ENCODE measurements around the gene BABAM2. TPM values are rescaled to one million over a fixed set of nuclear protein-coding genes. Genes with fewer than 3 reads are reported as not detected.

The BABAM2 gene
- total RNA-seq, 1 experiment from 2014 or later: 27.1 TPM

- no peak for DNase-seq
- Histone ChIP-seq H4K8ac (replicated peaks; ENCODE audit: insufficient read length, low read depth, low read length) (no peak overlapping the region), H3K4me1 (ENCODE audit: insufficient read depth, low read length) (no peaks in the 10 kb centered on the region), H2BK15ac (ENCODE audit: low read depth, low read length) (no peak overlapping the region), H3K9me3 (ENCODE audit: control insufficient read depth, low read depth, low read length) (no peaks in the 10 kb centered on the region), H3K27ac (ENCODE audit: insufficient read length, low read depth, low read length) (no peak overlapping the region), H3K9ac (ENCODE audit: extremely low read depth, insufficient read length, low read length) (no peak overlapping the region), H3K4ac (ENCODE audit: low read depth, low read length) (no peak overlapping the region), H3K4me2 (ENCODE audit: insufficient read depth, insufficient read length, low read length) (no peak overlapping the region), H4K5ac (ENCODE audit: insufficient read length, low read depth, low read length) (no peak overlapping the region), H3K23me2 (ENCODE audit: insufficient read length, low read depth, low read length, poor library complexity, severe bottlenecking) (no peaks in the 10 kb centered on the region), H4K20me1 (ENCODE audit: control insufficient read depth, insufficient read depth, insufficient read length) (no peaks in the 10 kb centered on the region), H3K23ac (ENCODE audit: insufficient read length, low read depth, low read length) (no peak overlapping the region), H2BK20ac (ENCODE audit: low read depth, low read length, poor library complexity, severe bottlenecking) (no peak overlapping the region), H3K27me3 (ENCODE audit: insufficient read depth, low read length) (no peaks in the 10 kb centered on the region), H2BK5ac (ENCODE audit: insufficient read length, low read length) (no peak overlapping the region), H2BK120ac (ENCODE audit: low read depth, low read length, poor library complexity, severe bottlenecking) (no peak overlapping the region), H3K56ac (ENCODE audit: insufficient read length, low read depth, low read length) (no peak overlapping the region), H3K18ac (ENCODE audit: insufficient read length, low read depth, low read length) (no peak overlapping the region), H2AFZ (ENCODE audit: low read length) (no peak overlapping the region), H3K79me2 (ENCODE audit: insufficient read depth, low read length) (no peaks in the 10 kb centered on the region), H2BK12ac (ENCODE audit: insufficient read length, low read depth, low read length) (no peak overlapping the region), H3K79me1 (ENCODE audit: insufficient read depth, low read depth, low read length, poor library complexity, severe bottlenecking) (no peaks in the 10 kb centered on the region), H4K91ac (ENCODE audit: insufficient read length, low read depth, low read length) (no peak overlapping the region), H2AK5ac (ENCODE audit: insufficient read length, low read length) (no peak overlapping the region), H3T11ph (ENCODE audit: low read length) (no peak overlapping the region), H3K14ac (ENCODE audit: insufficient read depth, low read length) (no peak overlapping the region)
- no peaks in the 10 kb centered on the region for H3K36me3 Mint-ChIP-seq (ENCODE audit: insufficient read depth in 1 of 3, low read depth in 3 of 3)
- no CpG with 5 or more reads among the region's 6 CpGs for WGBS (ENCODE audit: extremely low coverage, insufficient read length, low lambda C conversion rate)
- H3K9me3 Mint-ChIP-seq: no peaks in the 10 kb centered on the region
- TF ChIP-seq CTCF (conservative IDR thresholded peaks at IDR 0.05): no peak
- no peak overlapping the region for H3K27ac Mint-ChIP-seq
- H3K4me3 Mint-ChIP-seq: no peak overlapping the region
- H3K4me1 Mint-ChIP-seq: peaks cover 9 to 12% of the 10 kb centered on the region in 2 experiments
- H3K27me3 Mint-ChIP-seq (ENCODE audit: low read depth): no peaks in the 10 kb centered on the region
Measured at GRCh38 chr2:28226558-28226957, 336.0 kb downstream of the BABAM2 start.

All from H9 (cell line).